C4-2B (cell line): Measurements from ENCODE around the gene SYT9.

Experiments used
- CTCF ChIP-seq: fragments of 450-650 bp; conservative IDR thresholded peaks from 2 replicates; pipeline ENCODE4 v1.5.1; 2017; ENCODE audit warnings: mild to moderate bottlenecking
- ZFX ChIP-seq: fragments of 450-650 bp; IDR thresholded peaks from 2 replicates; pipeline ENCODE4 v1.6.1; 2017

- TF ChIP-seq CTCF (no peak), ZFX (no peak)
Measured at GRCh38 chr11:7445564-7445963, 193.9 kb downstream of the SYT9 start.
